ENCODE measurements around the gene SLC6A18. TPM values are rescaled to one million over a fixed set of nuclear protein-coding genes. Genes with fewer than 3 reads are reported as not detected.

SLC6A18 gene
- polyA plus RNA-seq, 1 experiment: not detected

DNA sequence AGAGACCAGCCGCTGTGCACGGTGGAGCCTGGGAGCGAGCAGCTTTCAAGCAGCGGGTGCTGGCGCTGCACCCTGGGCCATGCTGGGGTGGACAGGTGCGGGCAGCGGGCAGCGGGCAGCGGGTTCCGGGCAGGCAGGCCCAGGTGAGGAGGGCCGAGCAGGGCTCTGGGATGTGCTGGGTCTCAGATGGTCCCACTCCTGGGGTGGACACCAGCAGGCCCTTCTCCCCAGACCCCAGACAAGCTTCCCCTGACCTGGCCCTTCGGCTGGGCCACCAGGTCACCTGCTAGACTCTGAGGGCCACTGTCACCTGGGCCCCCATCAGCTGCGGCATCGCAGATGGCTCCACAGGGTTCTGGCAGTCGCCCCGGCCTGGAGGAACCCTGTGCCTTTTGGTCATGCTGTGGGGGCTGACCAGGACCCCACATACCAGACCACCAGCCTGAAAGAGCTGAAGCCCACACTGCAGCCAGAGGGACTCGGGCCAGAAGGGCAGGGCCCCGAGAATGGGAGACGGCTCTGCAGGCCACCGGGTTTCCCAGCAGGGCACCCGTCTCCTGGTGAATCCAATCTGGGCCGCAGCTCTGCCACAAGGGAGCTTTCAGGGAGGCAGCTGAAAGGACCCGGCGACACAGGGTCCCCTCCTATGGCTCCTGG, 21.7 kb upstream of the SLC6A18 start:
- Histone ChIP-seq H3K27me3 (ENCODE audit: control insufficient read depth, insufficient read depth, low read length) (peaks cover 1% of the 10 kb centered on the region; the same call in 1 of the 2 replicates), H3K36me3 (ENCODE audit: control insufficient read depth, insufficient read depth, low read length) (no peaks in the 10 kb centered on the region), H3K4me3 (ENCODE audit: low read depth, low read length) (no peak overlapping the region)
- ChIA-PET CTCF (interaction anchor here (0.6 kb wide), 1 partner anchor 441 kb away, joined by 3 read pairs; no protein-coding TSS in a partner anchor), POLR2A (no interaction called here)
- DNase-seq (ENCODE audit: low read depth): no peak
- TF ChIP-seq, protein P1, sequence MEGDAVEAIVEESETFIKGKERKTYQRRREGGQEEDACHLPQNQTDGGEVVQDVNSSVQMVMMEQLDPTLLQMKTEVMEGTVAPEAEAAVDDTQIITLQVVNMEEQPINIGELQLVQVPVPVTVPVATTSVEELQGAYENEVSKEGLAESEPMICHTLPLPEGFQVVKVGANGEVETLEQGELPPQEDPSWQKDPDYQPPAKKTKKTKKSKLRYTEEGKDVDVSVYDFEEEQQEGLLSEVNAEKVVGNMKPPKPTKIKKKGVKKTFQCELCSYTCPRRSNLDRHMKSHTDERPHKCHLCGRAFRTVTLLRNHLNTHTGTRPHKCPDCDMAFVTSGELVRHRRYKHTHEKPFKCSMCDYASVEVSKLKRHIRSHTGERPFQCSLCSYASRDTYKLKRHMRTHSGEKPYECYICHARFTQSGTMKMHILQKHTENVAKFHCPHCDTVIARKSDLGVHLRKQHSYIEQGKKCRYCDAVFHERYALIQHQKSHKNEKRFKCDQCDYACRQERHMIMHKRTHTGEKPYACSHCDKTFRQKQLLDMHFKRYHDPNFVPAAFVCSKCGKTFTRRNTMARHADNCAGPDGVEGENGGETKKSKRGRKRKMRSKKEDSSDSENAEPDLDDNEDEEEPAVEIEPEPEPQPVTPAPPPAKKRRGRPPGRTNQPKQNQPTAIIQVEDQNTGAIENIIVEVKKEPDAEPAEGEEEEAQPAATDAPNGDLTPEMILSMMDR (IDR thresholded peaks at IDR 0.05; ENCODE audit: insufficient read depth, low read depth, low read length): no peak

DNA sequence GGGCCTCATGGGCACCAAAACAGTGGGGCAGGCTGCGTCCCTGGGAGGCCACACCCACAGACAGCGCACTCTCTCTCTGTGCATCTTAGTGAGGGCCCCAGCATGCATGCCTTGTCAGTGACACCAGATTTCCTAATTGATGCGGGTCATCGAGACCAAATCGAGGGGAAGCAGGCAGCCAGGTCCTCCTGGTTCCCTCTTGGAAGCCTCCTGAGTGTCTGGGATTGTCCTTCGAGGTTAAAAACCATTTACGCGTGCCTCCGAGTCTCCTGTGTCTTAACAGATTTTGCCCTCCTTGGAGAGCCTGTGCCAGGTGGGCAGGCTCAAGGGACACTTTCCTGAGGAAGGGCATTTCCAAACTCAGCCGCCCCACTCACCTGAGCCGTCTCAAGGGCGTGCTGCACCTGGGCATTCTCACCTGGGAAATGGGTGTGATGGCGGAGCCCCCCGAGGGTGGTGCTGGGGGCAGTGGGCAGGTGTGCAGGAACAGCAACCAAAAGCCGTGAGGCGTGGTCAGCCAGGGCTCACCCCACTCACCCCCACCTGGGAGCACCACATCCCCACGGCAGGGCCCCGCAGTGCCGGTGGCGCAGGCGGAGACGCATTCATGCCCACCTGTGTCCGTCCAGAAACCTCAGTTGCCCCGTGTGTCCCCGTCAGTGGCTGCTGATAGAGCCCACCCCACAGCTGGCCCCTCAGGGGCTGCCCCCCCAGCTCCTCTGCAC, 21.1 kb upstream of the SLC6A18 start:
- POLR2A ChIA-PET: no interaction called here
- Histone ChIP-seq H3K27me3 (ENCODE audit: control insufficient read depth, insufficient read depth, low read length) (peaks cover 1% of the 10 kb centered on the region; the same call in 1 of the 2 replicates), H3K4me3 (ENCODE audit: low read depth, low read length) (no peak overlapping the region), H3K36me3 (ENCODE audit: control insufficient read depth, insufficient read depth, low read length) (no peaks in the 10 kb centered on the region)
- TF ChIP-seq, protein P1 (IDR thresholded peaks at IDR 0.05; ENCODE audit: insufficient read depth, low read depth, low read length): no peak
- CTCF ChIA-PET: interaction anchor here (0.6 kb wide), 1 partner anchor 35 kb away, joined by 3 read pairs; no protein-coding TSS in a partner anchor
- no peak for DNase-seq (ENCODE audit: low read depth)

DNA sequence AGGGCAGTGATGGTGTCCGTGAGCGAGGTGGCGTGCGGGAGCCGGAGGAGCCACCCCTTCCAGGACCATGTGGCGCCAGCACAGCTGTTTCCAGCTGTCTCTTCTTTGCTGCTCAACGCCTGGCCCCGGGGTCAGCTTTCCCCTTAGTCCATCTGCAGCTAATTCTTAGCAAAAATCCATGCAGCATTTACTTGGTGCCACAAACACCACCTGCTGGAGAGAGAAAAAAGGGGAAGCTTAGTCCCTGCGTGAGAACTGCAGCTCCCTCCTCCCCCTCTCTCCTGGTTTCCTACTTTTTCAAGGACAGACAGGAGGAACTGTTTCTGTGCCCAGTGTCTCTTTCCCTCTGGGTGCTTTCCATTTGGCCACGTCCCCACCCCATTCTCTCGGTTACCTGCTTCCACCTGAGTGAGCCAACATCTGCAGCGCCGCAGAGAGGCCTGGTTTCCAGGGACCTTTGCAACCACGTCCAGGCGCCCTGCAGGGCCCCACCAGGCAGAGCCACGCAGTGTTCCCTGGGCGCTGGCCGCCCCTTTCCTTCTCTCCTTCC, 20.4 kb upstream of the SLC6A18 start:
- DNase-seq (ENCODE audit: low read depth): no peak
- H3K27me3 ChIP-seq (ENCODE audit: control insufficient read depth, insufficient read depth, low read length): peaks cover 1% of the 10 kb centered on the region; the same call in 1 of the 2 replicates
- ChIA-PET CTCF (interaction anchor here (0.6 kb wide), 1 partner anchor 36 kb away, joined by 3 read pairs; no protein-coding TSS in a partner anchor), POLR2A (no interaction called here)
- H3K4me3 ChIP-seq (ENCODE audit: low read depth, low read length): no peak overlapping the region
- H3K36me3 ChIP-seq (ENCODE audit: control insufficient read depth, insufficient read depth, low read length): no peaks in the 10 kb centered on the region
- TF ChIP-seq, protein P1 (IDR thresholded peaks at IDR 0.05; ENCODE audit: insufficient read depth, low read depth, low read length): peak; percentile 34

DNA sequence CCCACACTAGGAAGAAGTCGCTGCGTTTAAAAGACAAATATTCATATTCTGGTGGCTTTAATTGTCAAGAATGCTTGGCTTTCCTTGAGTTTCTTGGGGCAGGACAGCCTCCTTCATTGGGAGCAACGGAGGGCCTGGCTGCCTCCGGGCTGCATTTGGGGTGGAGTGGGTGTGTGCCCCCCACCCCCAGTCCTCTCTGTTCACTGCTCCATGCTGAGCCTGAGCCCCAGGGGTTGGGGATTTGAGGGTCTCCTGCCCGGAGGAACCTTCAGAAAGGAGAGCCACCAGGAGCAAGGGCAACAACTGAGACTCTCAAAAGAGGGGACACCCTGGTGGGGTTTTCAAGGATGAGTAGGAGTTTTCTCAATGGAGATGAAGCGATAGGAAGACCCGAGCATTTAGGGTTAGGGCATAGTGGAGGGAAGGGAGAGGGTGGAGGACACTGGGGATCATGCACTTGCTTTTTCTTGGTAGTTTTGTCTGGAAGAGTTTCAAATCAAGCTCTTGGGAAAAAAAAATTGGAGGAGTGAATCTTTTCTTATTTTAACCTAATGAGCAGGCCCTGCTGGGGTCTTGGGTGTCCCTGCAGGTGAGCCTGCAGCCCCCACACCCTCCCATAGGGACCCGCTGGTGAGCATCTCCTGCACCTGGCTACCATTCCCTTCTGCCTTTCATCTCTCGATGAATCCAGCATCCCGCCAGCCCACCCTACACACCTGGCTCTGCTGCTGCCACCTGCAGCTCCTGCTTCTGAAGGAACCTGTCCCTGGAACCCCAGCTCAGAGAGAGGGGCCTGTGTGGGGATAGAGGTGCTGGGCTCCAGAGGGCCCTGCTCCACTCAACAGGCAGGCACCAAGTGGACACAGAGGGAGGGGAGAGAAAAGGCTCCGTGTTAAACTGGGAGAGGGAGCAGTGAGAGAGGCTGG, 19.7 kb upstream of the SLC6A18 start:
- ChIA-PET POLR2A (no interaction called here), CTCF (no interaction called here)
- Histone ChIP-seq H3K4me3 (ENCODE audit: low read depth, low read length) (no peak overlapping the region), H3K27me3 (ENCODE audit: control insufficient read depth, insufficient read depth, low read length) (peaks cover 1% of the 10 kb centered on the region), H3K36me3 (ENCODE audit: control insufficient read depth, insufficient read depth, low read length) (no peaks in the 10 kb centered on the region)
- no peak for DNase-seq (ENCODE audit: low read depth)
- TF ChIP-seq, protein P1 (IDR thresholded peaks at IDR 0.05; ENCODE audit: insufficient read depth, low read depth, low read length): no peak
